SK-N-MC (cell line): ENCODE measurements around the gene SHANK3.

ENCODE experiments used
- EZH2 ChIP-seq: fragments of 200-600 bp; sonication (generic); IDR thresholded peaks from one replicate; pipeline ENCODE4 v1.6.1; 2017; ENCODE audit warnings: antibody characterized with exemption
- FOXP2 ChIP-seq: optimal IDR thresholded peaks from 2 replicates; pipeline ENCODE3; 2011; ENCODE audit warnings: mild to moderate bottlenecking, moderate library complexity; ENCODE audit not compliant: insufficient read depth; ENCODE audit errors: extremely low read length, control extremely low read depth
- POLR2AphosphoS5 ChIP-seq: IDR thresholded peaks from 2 replicates; pipeline ENCODE4 v1.6.1; 2012; ENCODE audit warnings: mild to moderate bottlenecking, low read depth, low read length, borderline replicate concordance

DNA sequence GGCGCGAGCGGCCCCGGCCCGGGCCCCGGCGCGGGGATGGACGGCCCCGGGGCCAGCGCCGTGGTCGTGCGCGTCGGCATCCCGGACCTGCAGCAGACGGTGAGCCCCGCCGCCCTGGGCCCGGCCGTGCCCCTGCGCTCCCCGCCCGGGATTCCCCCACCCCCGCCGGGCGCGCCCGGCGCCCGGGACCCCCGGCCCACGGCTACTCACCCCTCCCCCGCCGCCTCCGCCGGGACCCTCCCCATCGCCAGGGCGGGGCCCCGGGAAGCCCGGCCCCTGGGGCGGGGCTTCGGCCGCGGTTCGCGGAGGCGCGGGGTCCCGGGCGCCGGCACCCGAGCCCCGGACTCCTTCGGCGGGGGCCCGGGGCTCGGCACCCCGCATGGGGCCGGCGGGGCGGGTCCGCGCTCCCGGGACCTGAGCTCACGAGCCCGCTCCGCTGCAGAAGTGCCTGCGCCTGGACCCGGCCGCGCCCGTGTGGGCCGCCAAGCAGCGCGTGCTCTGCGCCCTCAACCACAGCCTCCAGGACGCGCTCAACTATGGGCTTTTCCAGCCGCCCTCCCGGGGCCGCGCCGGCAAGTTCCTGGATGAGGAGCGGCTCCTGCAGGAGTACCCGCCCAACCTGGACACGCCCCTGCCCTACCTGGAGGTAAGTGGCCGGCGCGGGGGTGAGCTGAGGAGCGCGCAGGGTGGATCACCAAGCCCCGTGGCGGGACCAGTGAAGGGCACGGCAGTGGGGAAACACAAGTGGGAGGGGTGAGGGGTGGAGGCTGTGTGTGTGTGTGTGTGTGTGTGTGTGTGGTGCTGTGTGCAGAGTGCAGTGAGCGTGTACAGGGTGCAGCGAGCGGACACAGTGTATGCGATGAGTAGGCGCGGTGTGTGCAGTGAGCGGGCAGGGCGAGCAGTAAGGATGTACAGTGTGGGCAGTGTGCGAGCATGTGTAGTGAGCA lies 2.3 kb downstream of the SHANK3 start:
- no peak for TF ChIP-seq EZH2
- TF ChIP-seq POLR2AphosphoS5, result no peak
- no peak for TF ChIP-seq FOXP2
